GM23338 (cell line): ENCODE measurements around the gene HNRNPC. TPM values are rescaled to one million over a fixed set of nuclear protein-coding genes. Genes with fewer than 3 reads are reported as not detected.
A peak's percentile ranks its signal among the peaks of the same experiment; 100 is the strongest.
"Not testable (repeated sequence)": the region's sequence is repeated elsewhere in the genome, so short reads cannot be mapped to it uniquely, and the experiment has no call there.

Experiments
- ATAC-seq: fragments of 200-7000 bp; cut with Tn5 transposase; 3 replicates; pipeline ENCODE4 v1.9.1; 2020
- DNase-seq: peaks from one replicate; pipeline ENCODE4 v3.0.0-alpha.2; 2015; ENCODE audit warnings: low spot score
- H2AFZ ChIP-seq: fragments of 200-600 bp; sonication (generic); 2 replicates; pipeline ENCODE4 v1.8.0; 2016; ENCODE audit warnings: antibody characterized with exemption, mild to moderate bottlenecking, moderate library complexity
- H3F3A ChIP-seq: fragments of 200-600 bp; sonication (generic); replicated peaks from 2 replicates; pipeline ENCODE4 v1.8.0; 2017; ENCODE audit warnings: antibody characterized with exemption, mixed run types, low read depth
- H3K27ac ChIP-seq: fragments of 200-600 bp; sonication (generic); 2 replicates; pipeline ENCODE4 v1.6.1; 2016; ENCODE audit warnings: low read depth
- H3K27me3 ChIP-seq: fragments of 200-600 bp; sonication (generic); 2 replicates; pipeline ENCODE4 v1.8.0; 2016; ENCODE audit warnings: mild to moderate bottlenecking, mixed run types, moderate library complexity; ENCODE audit not compliant: insufficient read depth
- H3K36me3 ChIP-seq: fragments of 200-600 bp; sonication (generic); 2 replicates; pipeline ENCODE4 v1.8.0; 2016; ENCODE audit warnings: mild to moderate bottlenecking; ENCODE audit not compliant: insufficient read depth
- H3K4me1 ChIP-seq: fragments of 200-600 bp; sonication (generic); 2 replicates; pipeline ENCODE4 v1.8.0; 2016; ENCODE audit warnings: mild to moderate bottlenecking, moderate library complexity; ENCODE audit not compliant: insufficient read depth
- H3K4me2 ChIP-seq: fragments of 200-600 bp; sonication (generic); 2 replicates; pipeline ENCODE4 v1.7.1; 2017; ENCODE audit warnings: mixed run types
- H3K4me3 ChIP-seq: fragments of 200-600 bp; sonication (generic); 2 replicates; pipeline ENCODE4 v1.6.1; 2016; ENCODE audit warnings: mixed run types
- H3K79me2 ChIP-seq: fragments of 200-600 bp; sonication (generic); replicated peaks from 2 replicates; pipeline ENCODE4 v1.8.0; 2017; ENCODE audit warnings: mild to moderate bottlenecking; ENCODE audit not compliant: insufficient read depth
- H3K9me2 ChIP-seq: fragments of 200-600 bp; sonication (generic); 2 replicates; pipeline ENCODE4 v1.8.0; 2017; ENCODE audit not compliant: insufficient read depth
- H4K20me1 ChIP-seq: fragments of 200-600 bp; sonication (generic); replicated peaks from 2 replicates; pipeline ENCODE4 v1.8.0; 2017; ENCODE audit warnings: mild to moderate bottlenecking; ENCODE audit not compliant: insufficient read depth
- H3K27ac Mint-ChIP-seq: 2 replicates; pipeline ENCODE4 v1.8.0; 2020; ENCODE audit warnings: inconsistent platforms, mild to moderate bottlenecking, moderate library complexity, mixed read lengths
- H3K27me3 Mint-ChIP-seq: 3 replicates; pipeline ENCODE4 v1.8.0; 2022; ENCODE audit warnings: low read depth, mild to moderate bottlenecking, moderate library complexity, mixed read lengths, inconsistent platforms; ENCODE audit not compliant: insufficient read depth, poor library complexity
- H3K36me3 Mint-ChIP-seq: 3 replicates; pipeline ENCODE4 v1.8.0; 2021; ENCODE audit warnings: low read depth, mild to moderate bottlenecking, inconsistent platforms, moderate library complexity, mixed read lengths
- H3K4me1 Mint-ChIP-seq: 3 replicates; pipeline ENCODE4 v1.8.0; 2020; ENCODE audit warnings: mild to moderate bottlenecking, inconsistent platforms, mixed read lengths
- H3K4me3 Mint-ChIP-seq: 3 replicates; pipeline ENCODE4 v1.8.0; 2021; ENCODE audit warnings: moderate library complexity, mild to moderate bottlenecking, inconsistent platforms, mixed read lengths
- H3K9me3 Mint-ChIP-seq: 3 replicates; pipeline ENCODE4 v1.8.0; 2020; ENCODE audit warnings: moderate library complexity, mild to moderate bottlenecking, inconsistent platforms, mixed read lengths
- CTCF ChIP-seq, 2 experiments: fragments of 200-600 bp in 1 of 2; sonication (generic) in 1 of 2; conservative IDR thresholded peaks; 2 replicates each; pipeline versions ENCODE4 v1.5.1 to v1.6.1; 2016 to 2017; ENCODE audit warnings: antibody characterized with exemption in 2 of 2, low read depth in 2 of 2, mild to moderate bottlenecking in 2 of 2, moderate library complexity in 1 of 2
- EZH2phosphoT487 ChIP-seq: fragments of 200-600 bp; sonication (generic); IDR thresholded peaks from one replicate; pipeline ENCODE4 v1.8.1; 2018; ENCODE audit warnings: antibody characterized with exemption; ENCODE audit not compliant: unreplicated experiment
- POLR2AphosphoS5 ChIP-seq: IDR thresholded peaks from 2 replicates; pipeline ENCODE4 v1.6.1; 2016; ENCODE audit warnings: antibody characterized with exemption, low read depth
- REST ChIP-seq: IDR thresholded peaks from one replicate; pipeline ENCODE4 v1.6.1; 2018; ENCODE audit warnings: antibody characterized with exemption; ENCODE audit not compliant: unreplicated experiment
- STAT1 ChIP-seq: IDR thresholded peaks from one replicate; pipeline ENCODE4 v1.6.1; 2016; ENCODE audit warnings: antibody characterized with exemption; ENCODE audit not compliant: unreplicated experiment
- ZNF331 ChIP-seq: fragments of 250-450 bp; sonication (Bioruptor Pico); IDR thresholded peaks from 2 replicates; pipeline ENCODE4 v1.5.0; 2020; ENCODE audit warnings: low read depth, mild to moderate bottlenecking, moderate library complexity
- polyA plus RNA-seq: library from polyadenylated mRNA; unstranded; fragments of >200 nt; fragmentation: Nextera tagmentation; extraction: Ambion mirVana; gene quantifications from 2 replicates; pipeline ENCODE4 v1.2.1, GENCODE V29; 2016
- total RNA-seq: library from RNA; depleted of rRNA; stranded (reverse); fragments of >200 nt; shearing (Covaris generic); gene quantifications from 2 replicates; pipeline ENCODE4 v1.2.3, GENCODE V29; 2014

Gene HNRNPC
- total and polyA plus RNA-seq, 2 experiments from 2014 or later = 1,259 to 1,296 TPM

DNA sequence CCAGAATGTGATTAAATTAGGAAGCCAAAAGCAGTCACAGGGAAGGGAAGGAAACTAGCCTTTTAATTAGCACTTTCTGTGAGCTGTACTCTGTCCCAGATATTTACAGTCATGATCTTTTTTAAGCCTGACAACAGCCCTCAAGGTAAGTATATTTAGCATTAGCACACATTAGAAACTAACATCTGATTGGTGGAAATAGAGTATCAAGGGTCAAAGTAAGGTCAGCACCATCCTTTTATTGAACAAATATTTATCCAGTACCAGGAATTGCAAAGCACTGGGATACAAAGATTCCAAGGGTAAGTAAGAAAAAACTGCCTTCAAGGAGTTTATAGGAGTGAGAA is 38.9 kb upstream of the HNRNPC start (continued):
- TF ChIP-seq REST = no peak
- no peak for TF ChIP-seq POLR2AphosphoS5

DNA sequence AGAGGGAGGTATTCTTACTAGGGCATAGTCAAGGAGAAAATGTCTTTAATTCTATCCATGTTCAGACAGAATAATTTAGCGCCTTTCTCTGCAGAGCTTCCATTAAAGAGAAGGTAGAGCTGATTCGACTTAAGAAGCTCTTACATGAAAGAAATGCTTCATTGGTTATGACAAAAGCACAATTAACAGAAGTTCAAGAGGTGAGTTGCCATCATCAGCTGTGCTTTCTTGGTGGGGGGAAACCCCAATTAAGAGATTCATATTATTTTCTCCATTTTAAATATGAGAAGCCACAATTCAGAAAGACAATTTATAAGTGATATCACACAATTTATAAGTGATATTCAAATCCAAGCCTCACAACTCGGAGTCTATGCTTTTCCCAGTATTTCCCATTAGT is 38.4 kb upstream of the HNRNPC start:
- H3K4me3 Mint-ChIP-seq = peak overlapping the region; percentile 82
- no peaks in the 10 kb centered on the region for H3K36me3 Mint-ChIP-seq
- peak overlapping the region; percentile 48; the same call in 1 of the 2 replicates for H3K4me3 ChIP-seq

DNA sequence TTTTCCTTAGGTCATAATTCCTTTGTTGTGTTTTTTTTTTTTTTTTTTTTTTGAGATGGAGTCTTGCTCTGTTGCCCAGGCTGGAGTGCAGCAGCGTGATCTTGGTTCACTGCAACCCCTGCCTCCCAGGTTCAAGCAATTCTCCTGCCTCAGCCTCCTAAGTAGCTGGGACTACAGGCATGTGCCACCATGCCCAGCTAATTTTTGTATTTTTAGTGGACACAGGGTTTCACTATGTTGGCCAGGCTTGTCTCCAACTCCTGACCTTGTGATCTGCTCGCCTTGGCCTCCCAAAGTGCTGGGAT is 33.5 kb upstream of the HNRNPC start:
- not testable (repeated sequence) for H3K4me3 Mint-ChIP-seq, H3K9me2 ChIP-seq, H3K36me3 Mint-ChIP-seq, H3K9me3 Mint-ChIP-seq, H3K4me3 ChIP-seq, H3K27me3 Mint-ChIP-seq, ATAC-seq, DNase-seq, H3F3A ChIP-seq, H3K27me3 ChIP-seq, H3K27ac ChIP-seq, H3K4me2 ChIP-seq, H4K20me1 ChIP-seq, H3K79me2 ChIP-seq, H3K27ac Mint-ChIP-seq, H3K36me3 ChIP-seq, H2AFZ ChIP-seq
- H3K4me1 Mint-ChIP-seq = peaks cover 11% of the 10 kb centered on the region; the same call in 2 of the 3 replicates
- peaks cover 17% of the 10 kb centered on the region for H3K4me1 ChIP-seq

More for the DNA sequence above, 38.4 kb upstream of the HNRNPC start:
- Mint-ChIP-seq H3K27ac (peak overlapping the region; percentile 98; the same call in 1 of the 2 replicates), H3K27me3 (peaks cover 2% of the 10 kb centered on the region), H3K4me1 (peaks cover 29% of the 10 kb centered on the region; the same call in 2 of the 3 replicates), H3K9me3 (no peaks in the 10 kb centered on the region)
- H4K20me1 ChIP-seq = no peaks in the 10 kb centered on the region
- H3K4me2 ChIP-seq = peak overlapping the region; percentile 75
- no peaks in the 10 kb centered on the region for H3K79me2 ChIP-seq
- H2AFZ ChIP-seq = no peak overlapping the region
- peaks cover 25% of the 10 kb centered on the region for H3K4me1 ChIP-seq
- H3K27ac ChIP-seq = peak overlapping the region; percentile 94
- H3K36me3 ChIP-seq = no peaks in the 10 kb centered on the region
- no peak for TF ChIP-seq EZH2phosphoT487
- TF ChIP-seq STAT1 = no peak
- no peak for TF ChIP-seq REST
- TF ChIP-seq ZNF331 (CRISPR knock-in tag) = no peak
- no peak for TF ChIP-seq CTCF (conservative IDR thresholded peaks at IDR 0.05; ENCODE audit: low read depth in 2 of 2)
- no peaks in the 10 kb centered on the region for H3K27me3 ChIP-seq
- H3K9me2 ChIP-seq = no peaks in the 10 kb centered on the region
- ATAC-seq = no peak
- no peak for DNase-seq
- H3F3A ChIP-seq = no peaks in the 10 kb centered on the region
